DMS 273 (cell line): ENCODE measurements around the gene SRR.
"Not testable (repeated sequence)": the region's sequence is repeated elsewhere in the genome, so short reads cannot be mapped to it uniquely, and the experiment has no call there.

Source experiments
- DNase-seq: peaks from one replicate; lab custom pipeline; 2025; ENCODE audit not compliant: unreplicated experiment; lab: John Stamatoyannopoulos, UW

The SRR gene

GRCh38 chr17:2303204-2304188 is at the start of gene SRR, which contains the start of gene SMG6:
TSS of gene SRR (plus strand) at chr17:2303950. CDS start at chr17:2315561, 11,611 bp downstream.
TSS of gene SMG6 (minus strand) at chr17:2303785. CDS start at chr17:2303720, 65 bp downstream.
- peak; percentile 94 for DNase-seq

DNA sequence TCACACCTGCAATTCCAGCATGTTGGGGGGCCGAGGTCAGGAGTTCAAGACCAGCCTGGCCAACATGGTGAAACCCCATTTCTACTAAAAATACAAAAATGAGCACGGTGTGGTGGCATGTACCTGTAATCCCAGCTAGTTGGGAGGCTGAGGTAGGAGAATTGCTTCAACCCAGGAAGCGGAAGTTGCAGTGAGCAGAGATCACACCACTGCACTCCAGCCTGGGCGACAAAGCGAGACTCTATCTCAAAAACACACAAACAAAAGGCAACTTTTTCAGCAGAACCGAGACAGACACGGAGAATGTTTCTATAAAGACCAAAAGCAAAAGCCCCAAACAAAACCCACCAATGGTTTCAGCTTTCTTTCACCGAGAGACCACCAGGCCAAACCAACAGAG is 44.9 kb upstream of the SRR start:
- DNase-seq, result not testable (repeated sequence)

- DNase-seq, result peak; percentile 27
Observed at GRCh38 chr17:2259769-2260536, 43.8 kb upstream of the SRR start.

DNA sequence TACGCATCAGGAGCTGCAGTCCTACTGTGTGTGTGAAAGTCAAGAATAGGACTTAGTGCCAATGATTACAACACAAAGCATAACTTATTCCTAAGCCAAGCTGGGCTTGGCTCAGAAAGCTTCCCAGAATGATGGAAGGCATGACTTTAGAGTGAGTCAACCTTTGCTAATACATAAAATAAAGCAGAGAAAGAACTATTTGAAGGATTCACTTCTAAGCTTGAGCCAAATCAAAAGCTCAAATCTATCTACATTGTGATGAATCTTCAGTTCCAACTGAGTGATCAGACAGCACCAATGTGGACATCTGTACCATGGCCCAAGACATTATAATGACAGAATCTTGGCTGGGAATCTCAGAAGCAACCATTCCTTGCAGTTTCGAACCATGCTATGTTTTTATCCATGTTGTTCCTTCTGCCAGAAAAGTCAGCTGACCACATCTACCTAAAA is 41.6 kb upstream of the SRR start:
- DNase-seq, result no peak

GRCh38 chr17:2263183-2264066 is 40.3 kb upstream of the SRR start:
- no peak for DNase-seq

- DNase-seq, result peak; percentile 20
Observed at GRCh38 chr17:2264067-2264860, 39.5 kb upstream of the SRR start.

GRCh38 chr17:2265166-2265565 is 38.6 kb upstream of the SRR start:
- not testable (repeated sequence) for DNase-seq

DNA sequence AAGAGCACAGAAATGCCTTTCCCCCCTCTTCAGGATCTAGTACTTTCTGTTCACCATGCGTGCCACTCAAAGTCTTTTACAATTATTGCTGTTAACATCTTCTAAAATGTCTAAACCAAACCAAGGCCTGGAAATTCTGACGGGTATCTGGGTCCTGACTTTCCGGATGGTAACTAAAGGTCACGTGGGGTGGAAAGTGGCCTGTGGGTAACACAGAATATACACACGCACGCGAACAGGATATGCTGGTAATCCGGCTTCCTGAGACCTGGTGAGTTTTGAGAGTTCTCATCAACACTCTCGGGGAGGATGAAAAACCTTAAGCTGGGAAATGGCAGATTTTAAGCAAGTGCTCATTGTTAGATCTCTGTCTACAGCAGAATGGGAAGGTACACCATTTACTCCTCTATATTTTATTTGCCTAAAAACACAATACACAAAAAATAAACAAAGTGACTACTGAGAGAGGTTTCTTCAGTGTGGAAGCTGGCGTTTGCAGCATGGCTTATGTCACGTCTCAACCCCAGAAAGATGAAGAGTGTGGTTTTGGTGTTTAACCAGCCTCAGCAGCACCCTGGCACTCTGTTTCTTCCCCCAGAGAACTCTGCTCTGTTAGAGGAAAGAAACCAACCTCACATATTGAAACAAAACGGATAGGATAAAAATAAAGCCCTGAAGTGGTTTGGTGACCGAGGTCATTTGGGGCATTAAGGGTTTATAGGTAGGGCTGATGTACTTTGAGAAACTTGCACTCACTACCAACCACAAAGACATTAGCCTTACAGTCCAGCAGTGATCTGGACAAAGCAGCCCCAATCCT is 37.5 kb upstream of the SRR start:
- DNase-seq, result no peak

- no peak for DNase-seq
Observed at GRCh38 chr17:2266865-2267228, 36.9 kb upstream of the SRR start.

DNA sequence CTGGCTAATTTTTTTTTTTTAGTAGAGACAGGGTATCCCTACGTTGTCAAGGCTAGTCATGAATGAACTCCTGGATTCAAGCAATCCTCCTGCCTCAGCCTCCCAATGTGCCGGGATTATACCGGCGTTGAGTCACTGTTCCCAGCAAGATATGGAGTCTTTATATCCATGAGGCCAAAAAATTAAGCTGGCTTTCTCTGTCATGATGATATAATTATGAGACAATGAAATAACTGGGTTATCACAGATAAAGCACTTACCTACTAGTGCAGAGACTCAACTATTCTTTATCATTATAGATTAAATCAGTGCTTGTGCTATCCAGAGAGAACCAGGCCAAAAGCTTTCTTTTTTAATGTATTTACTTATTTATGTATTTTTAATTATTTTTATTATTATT is 36.4 kb upstream of the SRR start:
- no peak for DNase-seq

DNA sequence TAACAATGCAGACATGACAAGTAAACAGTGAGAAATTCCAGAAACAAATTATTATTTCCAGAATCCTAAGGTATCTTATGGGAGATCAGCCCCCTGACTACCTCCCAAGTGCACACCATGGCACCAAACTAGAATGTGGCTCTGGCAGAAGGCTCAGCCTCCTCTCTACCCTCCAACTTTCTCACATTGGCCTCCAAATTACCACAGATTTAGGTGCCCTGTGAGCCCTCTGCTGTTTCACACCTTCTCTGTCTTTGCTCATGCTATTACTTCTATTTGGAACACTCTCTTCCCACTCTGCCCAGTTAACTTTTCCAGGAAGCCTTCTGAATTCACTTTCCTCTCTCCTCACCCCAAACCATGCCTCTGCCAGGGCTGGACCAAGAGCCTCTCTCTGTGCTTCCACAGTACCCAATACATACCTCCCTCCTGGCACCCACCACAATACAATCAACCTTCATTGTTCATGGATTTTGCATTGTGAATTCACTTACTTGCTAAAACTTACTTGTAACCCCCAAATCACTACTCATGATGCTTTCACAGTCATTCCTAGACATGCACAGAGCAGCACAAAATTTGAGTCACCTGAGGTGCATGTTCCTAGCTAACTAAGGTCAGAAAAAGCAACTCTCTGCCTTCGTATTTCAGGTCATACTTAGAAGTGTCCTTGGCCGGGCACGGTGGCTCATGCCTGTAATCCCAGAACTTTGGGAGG is 31.6 kb upstream of the SRR start:
- no peak for DNase-seq

DNA sequence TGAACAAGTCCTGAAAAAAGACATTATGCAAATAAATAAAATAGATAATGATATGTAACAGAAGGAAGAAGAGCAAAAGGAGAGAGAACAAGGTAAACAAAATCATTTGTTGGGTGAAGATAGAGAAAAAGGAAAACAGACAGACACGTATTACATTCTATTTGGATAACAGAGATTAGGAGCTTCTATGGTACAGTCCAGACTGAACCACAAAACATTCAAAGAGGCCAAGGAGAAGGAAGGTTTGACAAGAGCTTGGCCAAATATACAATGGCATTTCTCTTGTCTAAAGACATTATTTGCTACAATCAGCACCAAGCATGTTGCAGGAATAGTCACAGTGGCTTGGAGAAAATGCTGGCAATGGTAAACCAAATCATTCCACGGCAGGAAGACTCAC is 29.3 kb upstream of the SRR start:
- DNase-seq, result no peak

GRCh38 chr17:2275722-2276121 is 28.0 kb upstream of the SRR start:
- no peak for DNase-seq

GRCh38 chr17:2277429-2278170 is 26.1 kb upstream of the SRR start:
- DNase-seq, result no peak

GRCh38 chr17:2279707-2280106 is 24.0 kb upstream of the SRR start:
- DNase-seq, result no peak

GRCh38 chr17:2282297-2282873 is 21.4 kb upstream of the SRR start:
- DNase-seq, result peak; percentile 58

GRCh38 chr17:2283302-2283701 is 20.4 kb upstream of the SRR start:
- DNase-seq, result no peak
